ENCODE data around the gene PTPRB.

DNA sequence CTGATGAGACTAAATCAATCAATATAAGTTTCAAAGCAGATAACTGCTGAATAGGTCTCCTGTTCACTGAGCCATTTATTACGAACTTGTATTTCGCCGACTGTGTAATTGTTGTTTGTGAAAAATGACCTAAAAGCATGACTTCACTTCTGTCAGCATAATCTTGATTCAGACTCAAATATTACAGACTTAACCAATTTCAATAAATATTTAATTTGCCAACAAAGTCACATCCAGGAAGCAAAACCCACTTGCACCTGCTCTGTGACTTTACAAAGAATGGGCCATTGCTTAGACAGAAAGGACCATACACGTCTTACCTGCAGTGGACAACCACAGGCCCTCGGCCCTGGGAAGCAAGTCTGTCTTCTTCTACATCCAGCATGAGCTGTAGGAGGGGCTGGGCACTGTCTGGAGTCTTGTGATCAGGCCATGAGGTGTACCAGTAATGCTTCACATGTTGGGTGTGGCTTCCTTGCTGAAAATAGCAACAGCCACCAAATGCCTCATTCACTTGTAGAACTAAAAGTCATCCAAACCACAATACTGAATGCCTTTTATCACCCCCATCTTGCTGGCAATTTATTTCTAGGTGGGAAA is 23.5 kb upstream of the PTPRB start:
- TF ChIP-seq, protein P1, sequence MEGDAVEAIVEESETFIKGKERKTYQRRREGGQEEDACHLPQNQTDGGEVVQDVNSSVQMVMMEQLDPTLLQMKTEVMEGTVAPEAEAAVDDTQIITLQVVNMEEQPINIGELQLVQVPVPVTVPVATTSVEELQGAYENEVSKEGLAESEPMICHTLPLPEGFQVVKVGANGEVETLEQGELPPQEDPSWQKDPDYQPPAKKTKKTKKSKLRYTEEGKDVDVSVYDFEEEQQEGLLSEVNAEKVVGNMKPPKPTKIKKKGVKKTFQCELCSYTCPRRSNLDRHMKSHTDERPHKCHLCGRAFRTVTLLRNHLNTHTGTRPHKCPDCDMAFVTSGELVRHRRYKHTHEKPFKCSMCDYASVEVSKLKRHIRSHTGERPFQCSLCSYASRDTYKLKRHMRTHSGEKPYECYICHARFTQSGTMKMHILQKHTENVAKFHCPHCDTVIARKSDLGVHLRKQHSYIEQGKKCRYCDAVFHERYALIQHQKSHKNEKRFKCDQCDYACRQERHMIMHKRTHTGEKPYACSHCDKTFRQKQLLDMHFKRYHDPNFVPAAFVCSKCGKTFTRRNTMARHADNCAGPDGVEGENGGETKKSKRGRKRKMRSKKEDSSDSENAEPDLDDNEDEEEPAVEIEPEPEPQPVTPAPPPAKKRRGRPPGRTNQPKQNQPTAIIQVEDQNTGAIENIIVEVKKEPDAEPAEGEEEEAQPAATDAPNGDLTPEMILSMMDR (IDR thresholded peaks at IDR 0.05) = no peak
- TF ChIP-seq POLR2A (IDR thresholded peaks at IDR 0.05) = no peak
